ENCODE results near the gene MEP1A.

GRCh38 chr6:46790355-46790874, 2.8 kb upstream of the MEP1A start:
- TF ChIP-seq CTCF (IDR thresholded peaks at IDR 0.05; ENCODE audit: low read depth, low read length) = no peak
- TF ChIP-seq EZH2phosphoT487 (IDR thresholded peaks at IDR 0.05; ENCODE audit: low read depth) = no peak

Measured in OCI-LY3 (cell line).